Activated naive CD4-positive, alpha-beta T cell (primary cell): ENCODE results near the gene VPS18.

Source experiments
- DNase-seq, 4 experiments: peaks; one replicate each; lab custom pipeline; 2025; lab: John Stamatoyannopoulos, UW

The VPS18 gene

DNA sequence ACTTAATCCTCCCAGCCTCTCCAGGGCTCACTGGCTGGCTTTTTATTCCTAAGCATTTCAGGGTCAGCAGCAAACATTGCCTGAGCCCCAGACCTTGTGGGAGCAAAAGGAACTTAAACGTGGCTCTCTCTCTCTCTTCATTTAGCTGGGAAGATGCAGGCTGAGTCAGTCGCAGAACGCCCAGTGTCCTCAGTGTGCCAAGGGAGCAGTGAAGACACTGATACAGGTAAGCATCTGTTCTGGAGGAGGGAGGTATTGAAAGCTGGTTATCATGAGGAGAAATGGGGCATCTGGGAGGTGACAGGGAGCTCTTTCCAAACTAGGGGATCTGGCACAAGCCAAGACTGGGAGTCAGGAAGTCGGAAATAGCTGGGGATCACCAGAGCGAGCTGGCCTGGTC is 24.6 kb upstream of the VPS18 start:
- no peak for DNase-seq

DNA sequence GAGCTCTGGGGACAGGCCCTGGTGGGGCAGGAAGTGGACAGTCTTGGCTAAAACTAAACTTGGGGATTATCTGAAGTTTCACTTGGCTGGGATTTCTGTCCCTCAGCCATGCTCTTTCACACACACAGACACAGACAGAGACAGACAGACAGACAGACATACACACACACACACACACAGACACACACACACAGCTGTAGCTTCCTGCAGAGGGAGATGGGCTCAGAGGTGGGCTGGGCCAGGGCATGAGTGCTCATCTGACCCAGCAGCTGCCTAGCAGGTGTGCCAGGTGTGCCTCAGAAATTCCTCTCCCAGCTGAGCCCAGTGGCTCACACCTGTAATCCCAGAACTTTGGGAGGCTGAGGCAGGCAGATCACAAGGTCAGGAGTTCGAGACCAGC is 23.5 kb upstream of the VPS18 start:
- no peak for DNase-seq

DNA sequence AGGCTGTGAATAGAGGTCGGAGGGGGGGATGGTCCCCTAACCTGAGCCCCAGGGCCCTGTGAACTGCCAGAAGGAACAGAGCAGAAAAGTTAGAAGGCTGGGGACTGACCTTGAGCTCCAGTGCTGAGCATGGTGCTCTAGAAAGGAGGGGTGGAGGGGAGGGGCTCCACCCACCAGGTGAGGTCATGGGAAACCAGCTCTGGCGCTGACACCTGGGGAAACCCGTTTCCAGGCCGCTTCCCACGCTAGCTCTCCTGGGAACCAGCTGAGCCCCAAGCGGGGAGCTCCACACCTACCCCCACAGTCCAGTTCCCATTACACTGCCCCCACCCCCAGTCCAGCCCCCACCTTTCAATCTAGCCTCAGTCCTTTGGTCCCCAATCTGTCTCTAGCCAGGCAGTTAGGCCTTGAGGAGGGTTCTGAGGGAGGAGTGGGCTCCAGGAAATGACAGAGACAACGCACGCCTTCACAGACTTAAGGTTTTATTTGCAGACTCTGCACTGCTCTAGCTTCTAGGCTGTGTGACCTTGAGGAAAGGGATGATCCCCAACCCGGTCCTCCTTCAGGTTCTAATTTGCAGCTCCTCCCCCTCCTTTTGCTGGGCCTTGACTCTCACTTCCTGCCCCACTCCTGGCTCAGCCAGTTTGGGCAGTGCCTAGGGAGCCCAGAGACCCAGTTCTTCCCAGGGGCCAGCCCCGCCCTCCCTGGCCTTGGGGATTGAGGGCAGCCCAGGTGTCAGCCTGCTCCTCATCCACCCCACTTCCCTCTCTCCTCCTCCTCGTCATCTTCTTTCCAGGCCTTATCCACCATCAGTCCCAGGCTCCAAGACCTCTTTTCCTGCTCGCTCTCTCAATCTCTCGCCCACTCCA is 22.3 kb upstream of the VPS18 start:
- DNase-seq, result no peak

DNA sequence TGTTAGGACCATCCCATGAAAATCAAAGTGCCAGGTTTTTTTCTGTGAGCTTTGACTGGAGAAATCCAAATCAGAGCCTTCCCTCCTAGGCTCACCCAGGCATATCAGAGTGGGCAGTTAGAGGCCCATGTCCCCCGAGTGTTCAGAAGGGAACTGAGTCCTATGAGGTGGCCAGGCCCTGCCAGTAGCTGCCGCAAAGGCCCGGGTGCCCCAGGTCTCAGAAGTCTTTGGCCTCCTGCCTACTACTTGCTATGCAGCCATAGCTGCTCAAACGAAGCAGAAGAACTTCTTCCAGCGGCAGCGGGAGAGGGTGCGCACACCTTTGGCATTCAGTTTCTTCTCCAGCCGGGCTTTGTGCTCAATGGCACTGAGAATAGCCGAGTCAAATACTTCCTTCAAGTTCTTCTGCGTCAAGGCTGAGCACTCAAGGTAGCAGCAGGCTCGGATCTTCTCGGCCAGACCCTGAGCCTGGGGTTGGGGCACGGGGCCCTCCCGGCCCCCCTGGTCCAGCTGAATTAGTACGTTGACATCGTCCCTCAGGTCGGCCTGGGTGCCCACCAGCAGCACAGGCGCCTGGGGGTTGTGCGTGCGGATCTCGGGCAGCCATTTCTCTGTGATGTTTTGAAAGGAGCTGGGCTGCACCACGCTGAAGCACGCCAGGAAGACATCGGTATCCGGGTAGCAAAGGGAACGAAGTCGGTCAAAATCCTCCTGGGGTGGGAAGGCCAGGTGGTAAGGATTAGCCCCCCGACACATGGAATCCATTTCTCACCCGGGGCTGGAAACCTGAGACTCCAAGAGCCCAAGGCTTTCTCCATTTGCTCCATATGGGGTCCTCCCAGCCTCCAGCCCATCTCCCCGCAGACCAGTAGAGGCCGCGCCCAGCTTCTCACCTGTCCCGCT is 21.2 kb upstream of the VPS18 start:
- no peak for DNase-seq

DNA sequence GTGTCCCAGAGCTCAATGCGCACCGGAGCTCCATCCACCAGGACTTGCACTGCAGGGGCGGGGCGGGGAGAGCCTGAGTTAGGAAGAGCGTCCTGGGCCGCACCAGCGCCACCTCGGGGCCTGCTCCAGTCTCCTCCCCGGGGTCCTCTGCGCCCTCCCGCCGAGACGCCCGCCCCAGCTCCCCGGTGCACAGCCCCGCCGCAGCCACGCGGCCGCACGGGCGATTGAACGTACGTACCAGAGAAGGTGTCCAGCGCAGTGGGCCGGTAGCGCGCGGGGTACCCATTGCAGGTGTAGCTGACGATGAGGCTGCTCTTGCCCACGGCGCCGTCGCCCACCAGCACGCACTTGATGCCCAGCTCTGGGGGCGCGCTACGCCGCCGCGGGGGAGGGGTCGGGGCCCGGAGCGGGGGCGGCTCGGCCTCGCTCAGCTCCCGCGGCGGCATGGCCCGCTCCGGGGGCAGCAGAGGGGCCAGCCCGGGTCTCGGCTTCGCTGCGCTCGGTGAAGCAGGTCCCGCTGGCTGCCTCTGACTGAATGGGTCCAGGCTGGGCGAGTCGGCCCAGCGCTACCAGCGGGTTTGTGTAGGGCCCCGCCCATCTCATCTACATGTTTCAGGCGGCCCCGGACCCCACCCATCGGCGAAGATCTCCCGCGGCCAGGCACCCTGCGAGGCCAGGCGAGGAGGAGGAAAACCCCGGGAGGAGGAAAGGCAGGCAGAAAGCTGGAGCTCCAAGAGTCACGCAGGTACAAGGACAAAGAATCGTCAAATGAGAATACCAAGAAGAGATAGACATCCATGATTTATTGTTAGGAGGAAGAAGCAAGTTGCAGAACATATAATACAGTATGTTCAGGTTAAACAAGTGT is 20.3 kb upstream of the VPS18 start, which contains the start of gene RHOV:
RHOV (minus strand) TSS at position 541 of the 868 bp plus-strand sequence; CDS start at position 446, 95 bp downstream.
- peak in 2 of 4 experiments; percentile 14 to 35 for DNase-seq

DNA sequence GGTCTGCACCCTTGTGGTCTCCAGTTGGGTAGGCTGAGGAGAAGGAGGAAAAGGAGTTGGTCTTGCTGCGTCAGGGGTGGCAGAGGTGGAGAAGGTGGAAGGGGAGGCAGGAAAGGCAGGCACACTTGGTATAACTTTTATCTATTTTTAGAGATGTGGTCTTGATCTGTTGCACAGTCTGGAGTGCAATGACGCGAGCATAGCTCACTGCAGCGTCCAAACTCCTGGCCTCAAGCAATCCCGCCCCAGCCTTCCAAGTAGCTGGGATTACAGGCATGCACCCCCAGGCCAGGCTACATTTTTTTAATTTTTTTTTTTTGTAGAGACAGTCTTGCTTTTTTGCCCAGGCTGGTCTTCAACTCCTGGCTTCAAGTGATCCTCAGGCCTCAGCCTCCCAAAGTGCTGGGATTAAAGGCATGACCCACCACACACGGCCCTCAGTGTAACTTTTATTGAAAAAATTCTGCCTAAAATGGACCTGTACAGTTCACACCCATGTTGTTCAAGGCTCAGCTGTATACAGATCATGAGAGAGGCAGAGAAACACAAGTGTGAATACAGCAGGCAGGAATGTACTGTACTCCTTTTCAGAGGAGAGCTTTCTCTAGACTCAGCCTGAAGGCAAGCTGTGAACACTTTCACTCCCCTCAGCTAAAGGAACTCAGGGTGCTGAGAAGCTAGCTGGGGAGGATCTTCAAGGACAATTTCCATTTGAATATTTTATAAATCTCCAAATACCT is 18.1 kb upstream of the VPS18 start:
- DNase-seq, result no peak

DNA sequence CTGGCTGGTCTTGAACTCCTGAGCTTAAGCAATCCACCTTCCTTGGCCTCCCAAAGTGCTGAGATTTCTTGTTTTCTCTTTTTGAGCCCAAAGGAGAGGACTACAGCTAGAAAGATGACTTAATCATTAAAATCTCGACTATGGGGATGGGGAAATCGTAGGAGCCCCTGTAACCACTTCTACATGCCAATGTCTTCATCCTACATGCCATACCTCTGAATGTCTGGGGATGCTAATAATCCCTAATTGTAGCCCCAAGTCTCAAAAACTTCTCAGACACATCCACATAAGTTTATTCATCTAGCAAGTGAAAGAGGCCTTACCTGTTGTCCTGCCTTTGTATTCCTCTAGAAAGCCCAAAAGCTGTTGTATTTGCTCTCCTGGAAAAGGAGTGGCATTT is 16.6 kb upstream of the VPS18 start:
- DNase-seq, result no peak

DNA sequence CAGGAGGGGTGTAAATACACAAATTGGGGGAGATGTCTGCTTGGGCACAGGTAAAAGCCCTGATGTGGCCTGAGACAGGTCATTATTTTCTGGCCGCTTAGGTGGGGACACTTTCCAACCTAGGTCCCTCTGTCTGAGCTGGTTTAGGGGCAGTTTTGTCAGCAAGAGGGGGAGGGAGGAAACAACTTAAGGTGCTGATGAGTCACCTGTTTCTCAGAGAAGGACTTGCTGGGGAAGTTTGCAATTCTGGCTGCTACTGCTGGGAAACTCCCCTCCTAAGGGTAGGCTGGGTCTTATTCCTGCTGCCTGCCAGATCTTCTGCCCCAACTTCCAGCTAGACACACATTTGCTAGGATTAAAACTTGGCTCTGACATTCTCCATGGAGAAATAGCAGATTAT is 15.5 kb upstream of the VPS18 start:
- DNase-seq, result no peak

DNA sequence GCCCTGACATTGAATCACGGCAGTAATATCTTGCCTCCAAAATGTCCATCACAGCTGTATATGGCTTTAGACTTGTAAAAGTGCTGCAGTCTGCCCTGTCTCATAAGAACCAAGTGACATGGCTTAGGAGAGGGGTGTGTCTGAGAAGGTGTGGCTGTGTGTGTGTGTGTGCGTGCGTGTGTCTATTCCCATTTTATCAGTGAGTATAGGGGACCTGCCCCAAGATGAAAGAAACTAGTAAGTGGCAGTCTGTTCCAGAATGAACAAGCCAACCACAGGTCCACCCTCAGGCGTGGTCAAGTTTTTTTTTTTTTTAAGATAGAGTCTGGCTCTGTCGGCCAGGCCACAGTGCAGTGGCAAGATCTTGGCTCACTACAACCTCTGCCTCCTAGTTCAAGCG is 14.6 kb upstream of the VPS18 start:
- no peak for DNase-seq

DNA sequence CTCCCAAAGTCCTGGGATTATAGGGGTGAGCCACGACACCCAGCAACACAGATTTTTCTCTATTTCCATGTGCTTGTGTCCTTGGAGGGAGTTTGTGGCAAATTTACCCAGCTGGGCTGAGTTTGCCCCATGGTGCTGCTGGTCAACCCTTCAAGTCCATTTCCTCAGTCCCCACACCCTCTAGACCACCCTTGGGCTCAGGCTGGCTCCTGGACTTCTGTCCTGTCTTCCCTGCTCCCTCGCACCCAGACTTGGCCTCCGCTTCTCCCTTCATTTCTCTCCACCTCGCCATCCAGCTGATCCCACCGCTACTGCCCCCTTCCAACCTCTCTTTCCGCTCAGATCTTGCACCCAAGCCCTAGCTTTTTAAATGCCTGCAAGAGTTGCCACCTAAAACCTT is 12.9 kb upstream of the VPS18 start:
- DNase-seq, result no peak

DNA sequence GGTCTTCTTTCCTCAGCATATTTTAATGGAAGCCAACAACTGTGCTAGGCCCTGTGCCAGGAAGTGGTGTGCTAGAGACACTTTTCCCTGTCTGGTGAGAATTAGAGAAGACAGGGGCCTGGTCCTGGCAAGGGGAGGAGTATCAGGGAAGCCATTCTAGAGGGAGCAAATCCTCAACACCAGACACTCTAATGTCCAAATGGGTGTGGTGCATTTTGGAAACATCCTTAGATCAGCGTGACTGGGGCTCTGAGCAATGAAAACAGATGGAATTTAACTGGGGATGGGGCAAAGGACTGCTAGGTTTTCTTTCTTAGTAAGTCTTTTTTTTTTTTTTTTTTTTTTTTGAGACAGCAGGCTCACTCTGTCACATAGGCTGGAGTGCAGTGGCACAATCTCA is 7.7 kb upstream of the VPS18 start:
- DNase-seq, result no peak

DNA sequence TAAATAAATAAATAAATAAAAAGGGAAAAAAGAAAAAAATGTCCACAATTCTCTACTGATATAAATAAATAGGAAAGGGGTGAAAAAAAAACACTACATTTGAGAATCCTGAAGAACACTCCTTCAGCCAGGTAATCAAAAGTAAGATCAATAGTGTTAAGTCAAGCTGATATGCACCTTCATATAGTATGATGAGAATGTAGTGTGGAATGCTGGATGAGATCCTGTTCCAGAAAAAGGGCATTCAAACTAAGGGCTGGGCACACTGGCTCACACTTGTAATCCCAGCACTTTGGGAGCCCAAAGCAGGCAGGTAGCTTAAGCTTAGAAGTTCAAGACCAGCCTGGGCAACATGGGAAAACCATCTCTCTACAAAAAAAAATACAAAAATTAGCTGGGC is 5.1 kb upstream of the VPS18 start:
- DNase-seq, result no peak

DNA sequence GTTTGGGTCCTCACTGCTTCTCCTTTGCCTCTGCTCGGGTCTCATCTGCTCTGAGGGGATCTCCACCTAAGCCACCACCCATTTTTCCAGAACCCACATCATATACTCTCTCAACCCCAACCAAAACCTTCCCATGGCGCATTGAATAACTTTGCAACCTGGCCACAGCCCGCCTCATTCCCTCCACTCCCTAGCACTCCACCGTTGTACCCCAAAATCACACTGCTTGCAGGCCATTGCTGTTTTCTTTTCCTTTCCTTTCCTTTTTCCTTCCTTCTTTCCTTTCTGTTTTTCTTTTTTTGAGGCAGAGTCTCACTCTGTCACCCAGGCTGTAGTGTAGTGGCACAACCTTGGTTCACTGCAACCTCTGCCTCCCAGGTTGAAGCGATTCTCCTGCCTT is 3.1 kb upstream of the VPS18 start:
- no peak for DNase-seq

DNA sequence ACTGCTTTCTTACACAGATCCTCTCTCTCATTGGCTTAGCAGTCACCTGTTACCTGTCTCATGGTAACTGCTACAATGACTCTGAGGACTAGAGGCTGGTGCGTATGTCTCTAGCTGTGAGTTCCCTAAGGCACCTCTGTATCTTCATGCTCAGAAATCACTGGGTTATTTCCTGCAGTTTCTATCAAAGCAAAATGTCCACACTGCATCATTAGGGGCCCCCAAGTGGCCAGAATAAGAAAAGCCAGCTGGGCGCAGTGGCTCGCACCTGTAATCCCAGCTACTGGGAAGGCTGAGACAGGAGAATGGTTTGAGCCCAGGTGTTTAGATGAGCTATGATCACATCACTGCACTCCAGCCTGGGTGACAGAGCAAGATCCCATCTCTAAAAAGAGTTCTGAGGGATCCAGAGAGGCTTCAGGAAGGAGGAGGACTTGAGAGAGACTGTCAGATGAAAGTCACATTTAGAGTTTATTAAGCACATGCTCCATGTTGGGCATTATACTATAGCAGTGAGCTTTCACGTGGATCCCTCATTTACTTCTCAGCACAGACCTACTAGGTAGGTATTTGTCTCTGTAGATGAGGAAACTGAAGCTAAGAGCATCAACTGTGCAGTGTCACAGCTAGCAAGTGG is 2.3 kb upstream of the VPS18 start:
- no peak for DNase-seq

DNA sequence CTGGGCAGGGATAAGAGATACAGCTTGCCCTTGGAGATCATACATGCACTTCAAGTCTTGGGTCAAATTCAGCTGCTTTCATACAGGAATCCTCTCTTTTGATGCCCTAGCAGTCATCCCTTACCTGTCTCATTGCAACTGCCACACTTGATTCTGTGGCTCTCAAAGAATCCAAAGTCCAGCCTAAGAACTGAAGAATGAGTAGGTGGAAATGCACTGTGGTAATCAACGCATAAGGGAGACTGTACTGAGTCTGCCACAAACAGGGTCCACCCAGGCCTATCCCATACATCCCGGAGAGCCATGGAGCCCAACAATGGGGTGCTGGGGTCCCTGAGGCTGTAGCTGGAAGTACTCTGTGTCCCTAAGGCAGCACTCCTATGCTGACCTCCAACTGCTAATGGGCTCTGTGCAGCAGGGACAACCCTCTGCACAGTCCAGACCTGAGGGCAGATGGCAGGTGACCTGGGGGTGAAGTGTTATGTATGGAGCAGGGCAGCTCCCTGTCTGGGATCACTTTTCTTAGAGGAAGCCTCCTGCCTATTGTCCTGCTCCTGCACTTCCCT is 1.7 kb upstream of the VPS18 start:
- no peak for DNase-seq

DNA sequence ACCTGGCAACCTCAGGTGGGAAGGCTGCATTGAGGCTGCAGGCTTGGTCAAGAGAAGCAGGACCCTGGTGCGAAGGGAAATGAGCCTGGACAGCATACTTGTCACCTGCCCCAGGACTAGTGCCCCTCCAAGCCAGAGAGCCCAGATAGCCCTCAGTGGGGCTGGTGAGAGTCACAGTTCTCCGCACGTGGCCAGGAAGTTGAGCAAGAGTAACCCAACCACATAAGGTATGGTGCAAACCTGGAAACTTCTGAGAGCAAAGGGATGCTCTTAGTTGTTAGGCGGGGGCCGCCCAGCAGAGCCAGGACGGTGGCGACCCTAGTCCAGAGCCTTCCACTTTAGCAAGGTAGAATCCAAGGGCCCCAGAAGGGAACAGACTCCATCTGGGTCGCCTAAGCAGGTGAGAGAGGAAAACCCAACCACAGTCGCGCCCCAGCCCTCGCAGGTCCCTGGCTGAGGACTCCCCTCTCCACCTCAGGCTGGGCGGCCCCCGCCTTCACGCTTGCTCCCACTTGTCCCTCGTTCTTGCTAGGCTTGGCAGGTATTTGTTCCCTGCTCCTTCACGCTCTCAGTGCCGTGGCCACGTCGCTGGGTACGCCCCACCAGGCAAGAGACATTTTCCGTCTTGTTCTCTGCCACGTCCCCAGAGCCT is 1.1 kb upstream of the VPS18 start:
- no peak for DNase-seq

DNA sequence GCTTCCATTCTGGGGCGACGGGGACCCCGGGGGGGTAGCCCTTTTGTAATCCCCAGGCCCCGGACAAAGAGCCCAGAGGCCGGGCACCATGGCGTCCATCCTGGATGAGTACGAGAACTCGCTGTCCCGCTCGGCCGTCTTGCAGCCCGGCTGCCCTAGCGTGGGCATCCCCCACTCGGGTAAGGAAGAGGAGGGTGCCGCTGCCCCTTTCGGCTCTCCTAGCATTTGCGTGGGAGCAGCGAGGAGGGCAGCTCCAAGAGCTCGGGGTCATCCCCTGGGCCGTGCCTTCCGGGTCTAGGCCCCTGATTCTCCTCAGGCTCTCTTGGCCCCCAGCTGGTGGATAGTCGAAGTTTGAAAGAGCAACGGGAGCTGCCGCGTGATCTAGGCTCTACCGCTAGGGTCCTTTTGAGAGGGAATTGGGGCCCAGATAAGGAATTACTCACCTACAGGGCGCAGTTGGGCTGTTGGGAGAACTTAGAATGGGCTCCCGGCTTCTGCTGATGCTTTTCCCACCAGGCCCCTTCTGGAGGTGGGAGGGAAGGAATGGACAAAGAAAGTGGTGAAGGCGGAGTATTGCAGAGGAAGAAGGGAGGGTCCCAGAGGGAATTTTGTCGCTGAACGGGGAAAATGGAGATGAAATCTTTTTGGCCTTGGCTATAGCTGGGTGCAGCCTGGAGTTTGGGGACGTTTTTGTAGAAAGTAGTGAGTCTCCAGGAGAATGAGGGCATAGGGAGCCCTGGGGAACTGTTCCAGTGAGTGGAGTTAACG is 615 bp downstream of the VPS18 start:
- DNase-seq, result peak in 2 of 4 experiments; percentile 13 to 29

DNA sequence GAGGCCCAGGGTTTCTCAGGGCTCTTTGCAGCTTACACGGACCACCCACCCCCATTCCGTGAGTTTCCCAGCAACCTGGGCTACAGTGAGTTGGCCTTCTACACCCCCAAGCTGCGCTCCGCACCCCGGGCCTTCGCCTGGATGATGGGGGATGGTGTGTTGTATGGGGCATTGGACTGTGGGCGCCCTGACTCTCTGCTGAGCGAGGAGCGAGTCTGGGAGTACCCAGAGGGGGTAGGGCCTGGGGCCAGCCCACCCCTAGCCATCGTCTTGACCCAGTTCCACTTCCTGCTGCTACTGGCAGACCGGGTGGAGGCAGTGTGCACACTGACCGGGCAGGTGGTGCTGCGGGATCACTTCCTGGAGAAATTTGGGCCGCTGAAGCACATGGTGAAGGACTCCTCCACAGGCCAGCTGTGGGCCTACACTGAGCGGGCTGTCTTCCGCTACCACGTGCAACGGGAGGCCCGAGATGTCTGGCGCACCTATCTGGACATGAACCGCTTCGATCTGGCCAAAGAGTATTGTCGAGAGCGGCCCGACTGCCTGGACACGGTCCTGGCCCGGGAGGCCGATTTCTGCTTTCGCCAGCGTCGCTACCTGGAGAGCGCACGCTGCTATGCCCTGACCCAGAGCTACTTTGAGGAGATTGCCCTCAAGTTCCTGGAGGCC is 5.4 kb downstream of the VPS18 start:
- DNase-seq, result no peak
